ENCODE results near the gene CCDC47. TPM values are rescaled to one million over a fixed set of nuclear protein-coding genes. Genes with fewer than 3 reads are reported as not detected.

Gene CCDC47
- total RNA-seq, 2 experiments from 2014 or later = 31.0 to 31.3 TPM

GRCh38 chr17:63768433-63768832, 5.0 kb downstream of the CCDC47 start:
- Mint-ChIP-seq H3K9me3 (no peaks in the 10 kb centered on the region), H3K4me1 (ENCODE audit: low read depth) (peaks cover 66% of the 10 kb centered on the region), H3K27me3 (no peaks in the 10 kb centered on the region), H3K27ac (no peak overlapping the region), H3K36me3 (ENCODE audit: low read depth) (peaks cover 65% of the 10 kb centered on the region), H3K4me3 (no peak overlapping the region)
- POLR2A ChIA-PET = interaction anchor here (0.6 to 1.8 kb wide), 3 partner anchors 70 to 980 kb away, joined by 3 to 4 read pairs (median 3); no protein-coding TSS in a partner anchor
- intact Hi-C loops (cut with DNase I, micrococcal nuclease) = no loop called here
- DNase-seq (no peak), ATAC-seq (ENCODE audit: poor library complexity) (no peak)
- H3K27me3 ChIP-seq (ENCODE audit: control insufficient read depth in 1 of 2, insufficient read depth in 2 of 2, low read length in 2 of 2) = no peaks in the 10 kb centered on the region
- TF ChIP-seq, protein P1, sequence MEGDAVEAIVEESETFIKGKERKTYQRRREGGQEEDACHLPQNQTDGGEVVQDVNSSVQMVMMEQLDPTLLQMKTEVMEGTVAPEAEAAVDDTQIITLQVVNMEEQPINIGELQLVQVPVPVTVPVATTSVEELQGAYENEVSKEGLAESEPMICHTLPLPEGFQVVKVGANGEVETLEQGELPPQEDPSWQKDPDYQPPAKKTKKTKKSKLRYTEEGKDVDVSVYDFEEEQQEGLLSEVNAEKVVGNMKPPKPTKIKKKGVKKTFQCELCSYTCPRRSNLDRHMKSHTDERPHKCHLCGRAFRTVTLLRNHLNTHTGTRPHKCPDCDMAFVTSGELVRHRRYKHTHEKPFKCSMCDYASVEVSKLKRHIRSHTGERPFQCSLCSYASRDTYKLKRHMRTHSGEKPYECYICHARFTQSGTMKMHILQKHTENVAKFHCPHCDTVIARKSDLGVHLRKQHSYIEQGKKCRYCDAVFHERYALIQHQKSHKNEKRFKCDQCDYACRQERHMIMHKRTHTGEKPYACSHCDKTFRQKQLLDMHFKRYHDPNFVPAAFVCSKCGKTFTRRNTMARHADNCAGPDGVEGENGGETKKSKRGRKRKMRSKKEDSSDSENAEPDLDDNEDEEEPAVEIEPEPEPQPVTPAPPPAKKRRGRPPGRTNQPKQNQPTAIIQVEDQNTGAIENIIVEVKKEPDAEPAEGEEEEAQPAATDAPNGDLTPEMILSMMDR (IDR thresholded peaks at IDR 0.05) = no peak
- no peak overlapping the region for H3K27ac ChIP-seq (ENCODE audit: low read depth in 1 of 2, low read length in 2 of 2)
- H3K36me3 ChIP-seq (ENCODE audit: insufficient read depth, low read length) = peaks cover 40% of the 10 kb centered on the region
- CTCF ChIA-PET = no interaction called here
- no peaks in the 10 kb centered on the region for H3K9me3 ChIP-seq (ENCODE audit: control insufficient read depth in 1 of 2, insufficient read depth in 1 of 2, low read length in 2 of 2)
- no peak overlapping the region for H3K4me3 ChIP-seq (ENCODE audit: low read length)
- H3K4me1 ChIP-seq (ENCODE audit: insufficient read depth, low read length) = peaks cover 26% of the 10 kb centered on the region

DNA sequence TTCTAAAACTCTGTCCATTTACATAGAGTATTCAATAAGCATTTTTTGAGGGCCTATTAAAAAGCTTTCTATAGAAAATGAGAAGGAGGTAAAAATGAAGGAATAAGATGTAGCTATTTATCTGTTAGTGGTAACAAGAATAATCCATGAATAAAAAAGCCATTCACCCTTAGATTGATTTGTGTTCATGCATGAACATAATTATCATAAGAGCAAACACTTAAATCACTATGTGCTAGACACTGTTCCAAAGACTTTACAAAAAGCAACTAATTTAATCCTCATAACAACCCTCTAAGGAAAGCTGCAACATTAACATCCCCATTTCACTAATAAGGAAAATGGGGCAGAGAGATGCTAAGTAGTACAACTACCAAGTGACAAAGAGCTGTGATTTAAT, 6.6 kb downstream of the CCDC47 start:
- Histone ChIP-seq H3K4me1 (ENCODE audit: insufficient read depth, low read length) (peaks cover 16% of the 10 kb centered on the region), H3K27ac (ENCODE audit: low read depth in 1 of 2, low read length in 2 of 2) (no peak overlapping the region), H3K4me3 (ENCODE audit: low read length) (no peak overlapping the region), H3K36me3 (ENCODE audit: insufficient read depth, low read length) (peaks cover 55% of the 10 kb centered on the region), H3K9me3 (ENCODE audit: control insufficient read depth in 1 of 2, insufficient read depth in 1 of 2, low read length in 2 of 2) (no peaks in the 10 kb centered on the region), H3K27me3 (ENCODE audit: control insufficient read depth in 1 of 2, insufficient read depth in 2 of 2, low read length in 2 of 2) (no peaks in the 10 kb centered on the region)
- POLR2A ChIA-PET = interaction anchor here (0.6 to 1.5 kb wide), 3 partner anchors 24 to 105 kb away, joined by 3 to 5 read pairs (median 4); no protein-coding TSS in a partner anchor
- DNase-seq (no peak), ATAC-seq (ENCODE audit: poor library complexity) (no peak)
- Mint-ChIP-seq H3K4me1 (ENCODE audit: low read depth) (peaks cover 54% of the 10 kb centered on the region), H3K27ac (no peak overlapping the region), H3K9me3 (no peaks in the 10 kb centered on the region), H3K27me3 (no peaks in the 10 kb centered on the region), H3K36me3 (ENCODE audit: low read depth) (peaks cover 70% of the 10 kb centered on the region), H3K4me3 (no peak overlapping the region)
- CTCF ChIA-PET = interaction anchor here (1.3 kb wide), 1 partner anchor 144 kb away, joined by 3 read pairs; the partner anchor contains the start of gene MAP3K3
- intact Hi-C loops (cut with DNase I, micrococcal nuclease) = no loop called here
- TF ChIP-seq, protein P1 (IDR thresholded peaks at IDR 0.05) = no peak

GRCh38 chr17:63764716-63765115, 8.7 kb downstream of the CCDC47 start:
- no peak overlapping the region for H3K4me3 Mint-ChIP-seq
- H3K4me1 ChIP-seq (ENCODE audit: insufficient read depth, low read length) = no peaks in the 10 kb centered on the region
- DNase-seq (no peak), ATAC-seq (ENCODE audit: poor library complexity) (no peak)
- H3K27ac ChIP-seq (ENCODE audit: low read depth in 1 of 2, low read length in 2 of 2) = no peak overlapping the region
- ChIA-PET CTCF (interaction anchor here (0.8 to 1.6 kb wide), 3 partner anchors 66 to 84 kb away, joined by 3 read pairs; no protein-coding TSS in a partner anchor), POLR2A (interaction anchor here (0.7 to 5.2 kb wide), 5 partner anchors 8 to 71 kb away, joined by 3 to 29 read pairs (median 4); partner anchors contain the start of genes CCDC47 and DDX42)
- no peak overlapping the region for H3K4me3 ChIP-seq (ENCODE audit: low read length)
- TF ChIP-seq, protein P1 (IDR thresholded peaks at IDR 0.05) = no peak
- H3K36me3 Mint-ChIP-seq (ENCODE audit: low read depth) = peaks cover 81% of the 10 kb centered on the region
- no peaks in the 10 kb centered on the region for H3K9me3 Mint-ChIP-seq
- H3K27me3 ChIP-seq (ENCODE audit: control insufficient read depth in 1 of 2, insufficient read depth in 2 of 2, low read length in 2 of 2) = no peaks in the 10 kb centered on the region
- peaks cover 39% of the 10 kb centered on the region for H3K4me1 Mint-ChIP-seq (ENCODE audit: low read depth)
- peaks cover 66% of the 10 kb centered on the region for H3K36me3 ChIP-seq (ENCODE audit: insufficient read depth, low read length)
- no peaks in the 10 kb centered on the region for H3K27me3 Mint-ChIP-seq
- intact Hi-C loops (cut with DNase I, micrococcal nuclease) = no loop called here
- no peak overlapping the region for H3K27ac Mint-ChIP-seq
- no peaks in the 10 kb centered on the region for H3K9me3 ChIP-seq (ENCODE audit: control insufficient read depth in 1 of 2, insufficient read depth in 1 of 2, low read length in 2 of 2)

Data from CD4-positive, alpha-beta T cell (primary cell).